ENCODE measurements around the gene SIK2.

Gene SIK2

GRCh38 chr11:111776398-111777093 lies 174.3 kb downstream of the SIK2 start:
- H3K4me3 ChIP-seq (ENCODE audit: low read depth, low read length): no peak overlapping the region
- DNase-seq (ENCODE audit: low read depth): peak; percentile 65
- no peak for TF ChIP-seq CTCF (IDR thresholded peaks at IDR 0.05; ENCODE audit: low read depth, low read length, missing control alignments)

- DNase-seq (ENCODE audit: low read depth): peak; percentile 49
- TF ChIP-seq CTCF (IDR thresholded peaks at IDR 0.05; ENCODE audit: low read depth, low read length, missing control alignments): peak; percentile 69
- no peak overlapping the region for H3K4me3 ChIP-seq (ENCODE audit: low read depth, low read length)
These were observed 175.1 kb downstream of the SIK2 start for GRCh38 chr11:111777094-111778046.

GRCh38 chr11:111778047-111778558 lies 175.9 kb downstream of the SIK2 start:
- TF ChIP-seq CTCF (IDR thresholded peaks at IDR 0.05; ENCODE audit: low read depth, low read length, missing control alignments): no peak
- no peak overlapping the region for H3K4me3 ChIP-seq (ENCODE audit: low read depth, low read length)
- DNase-seq (ENCODE audit: low read depth): no peak

GRCh38 chr11:111779118-111779517 lies 176.9 kb downstream of the SIK2 start:
- TF ChIP-seq CTCF (IDR thresholded peaks at IDR 0.05; ENCODE audit: low read depth, low read length, missing control alignments): no peak
- no peak for DNase-seq (ENCODE audit: low read depth)
- H3K4me3 ChIP-seq (ENCODE audit: low read depth, low read length): no peak overlapping the region

Data from GM12864 (cell line).